RWPE1 (cell line): ENCODE measurements around the gene PHOX2A.
A peak's percentile ranks its signal among the peaks of the same experiment; 100 is the strongest.

Experiments used
- CTCF ChIA-PET: fragments of 350-600 bp; sonication (Branson Sonifier 250); formaldehyde crosslinking; extraction: SDS; loops from one replicate; lab custom pipeline; 2021; lab: Yijun Ruan, JAX
- POLR2A ChIA-PET: fragments of 400-600 bp; formaldehyde crosslinking; extraction: SDS; loops from one replicate; lab custom pipeline; 2020; ENCODE audit warnings: antibody characterized with exemption; ENCODE audit not compliant: low non-redundant PET; lab: Yijun Ruan, JAX
- DNase-seq: peaks from one replicate; pipeline ENCODE4 v3.0.0; 2012; ENCODE audit warnings: low spot score
- H3K27ac ChIP-seq: fragments of 450-650 bp; 2 replicates; pipeline ENCODE4 v1.5.1; 2017
- TF ChIP-seq, protein P1 (sequence below): fragments of 450-650 bp; conservative IDR thresholded peaks from 2 replicates; pipeline ENCODE4 v1.5.1; 2017; ENCODE audit warnings: low read depth, mild to moderate bottlenecking

Gene PHOX2A

DNA sequence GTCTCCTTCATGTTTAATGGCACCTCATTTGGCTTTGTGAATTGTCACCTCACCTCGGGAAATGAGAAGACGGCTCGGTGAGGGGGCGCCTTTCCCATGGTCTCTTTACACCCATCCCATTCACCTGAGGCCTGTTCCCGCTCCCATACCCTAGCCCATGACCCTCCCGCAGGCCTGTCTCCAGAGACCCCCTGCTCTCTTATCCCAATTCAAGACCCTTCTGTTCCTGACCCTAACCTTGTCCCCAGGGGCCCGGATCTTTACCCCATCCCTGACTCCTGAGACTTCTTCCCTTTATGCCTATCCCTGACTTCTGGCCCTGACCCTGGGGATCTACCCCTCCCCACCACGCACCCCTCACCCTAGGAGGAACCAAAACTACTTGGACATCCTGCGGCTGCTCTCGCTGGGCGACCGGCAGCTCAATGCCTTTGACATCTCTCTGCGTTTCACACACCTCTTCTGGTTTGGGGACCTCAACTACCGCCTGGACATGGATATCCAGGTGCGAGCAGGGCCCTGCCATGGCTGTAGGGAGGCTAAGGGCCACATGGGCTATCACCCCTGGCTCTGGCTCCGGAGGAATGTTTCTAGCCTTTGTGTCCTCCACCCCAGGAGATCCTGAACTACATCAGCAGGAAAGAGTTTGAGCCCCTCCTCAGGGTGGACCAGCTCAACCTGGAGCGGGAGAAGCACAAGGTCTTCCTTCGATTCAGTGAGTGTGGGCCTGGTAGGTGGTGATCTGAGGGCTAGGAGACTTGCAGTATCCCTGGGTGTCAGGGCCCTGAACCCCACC lies 11.5 kb downstream of the PHOX2A start:
- CTCF ChIA-PET, result interaction anchor here (0.7 kb wide), 1 partner anchor 154 kb away, joined by 6 read pairs; no protein-coding TSS in a partner anchor

GRCh38 chr11:72231396-72232259 lies 12.3 kb downstream of the PHOX2A start:
- CTCF ChIA-PET, result no interaction called here
- TF ChIP-seq, protein P1, sequence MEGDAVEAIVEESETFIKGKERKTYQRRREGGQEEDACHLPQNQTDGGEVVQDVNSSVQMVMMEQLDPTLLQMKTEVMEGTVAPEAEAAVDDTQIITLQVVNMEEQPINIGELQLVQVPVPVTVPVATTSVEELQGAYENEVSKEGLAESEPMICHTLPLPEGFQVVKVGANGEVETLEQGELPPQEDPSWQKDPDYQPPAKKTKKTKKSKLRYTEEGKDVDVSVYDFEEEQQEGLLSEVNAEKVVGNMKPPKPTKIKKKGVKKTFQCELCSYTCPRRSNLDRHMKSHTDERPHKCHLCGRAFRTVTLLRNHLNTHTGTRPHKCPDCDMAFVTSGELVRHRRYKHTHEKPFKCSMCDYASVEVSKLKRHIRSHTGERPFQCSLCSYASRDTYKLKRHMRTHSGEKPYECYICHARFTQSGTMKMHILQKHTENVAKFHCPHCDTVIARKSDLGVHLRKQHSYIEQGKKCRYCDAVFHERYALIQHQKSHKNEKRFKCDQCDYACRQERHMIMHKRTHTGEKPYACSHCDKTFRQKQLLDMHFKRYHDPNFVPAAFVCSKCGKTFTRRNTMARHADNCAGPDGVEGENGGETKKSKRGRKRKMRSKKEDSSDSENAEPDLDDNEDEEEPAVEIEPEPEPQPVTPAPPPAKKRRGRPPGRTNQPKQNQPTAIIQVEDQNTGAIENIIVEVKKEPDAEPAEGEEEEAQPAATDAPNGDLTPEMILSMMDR, result no peak
- POLR2A ChIA-PET, result no interaction called here
- H3K27ac ChIP-seq, result no peak overlapping the region; the same call in 1 of the 2 replicates
- DNase-seq, result no peak

More for the DNA sequence above, 11.5 kb downstream of the PHOX2A start:
- POLR2A ChIA-PET, result no interaction called here
- peak overlapping the region; percentile 62 for H3K27ac ChIP-seq
- DNase-seq, result no peak
- TF ChIP-seq, protein P1, result no peak

- H3K27ac ChIP-seq, result no peak overlapping the region
- TF ChIP-seq, protein P1, result no peak
- ChIA-PET POLR2A (interaction anchor here (0.6 kb wide), 1 partner anchor 12 kb away, joined by 3 read pairs; no protein-coding TSS in a partner anchor), CTCF (interaction anchor here (1.8 kb wide), 1 partner anchor 86 kb away, joined by 5 read pairs; no protein-coding TSS in a partner anchor)
- DNase-seq, result no peak
Measured at GRCh38 chr11:72230764-72231365, 13.1 kb downstream of the PHOX2A start.

DNA sequence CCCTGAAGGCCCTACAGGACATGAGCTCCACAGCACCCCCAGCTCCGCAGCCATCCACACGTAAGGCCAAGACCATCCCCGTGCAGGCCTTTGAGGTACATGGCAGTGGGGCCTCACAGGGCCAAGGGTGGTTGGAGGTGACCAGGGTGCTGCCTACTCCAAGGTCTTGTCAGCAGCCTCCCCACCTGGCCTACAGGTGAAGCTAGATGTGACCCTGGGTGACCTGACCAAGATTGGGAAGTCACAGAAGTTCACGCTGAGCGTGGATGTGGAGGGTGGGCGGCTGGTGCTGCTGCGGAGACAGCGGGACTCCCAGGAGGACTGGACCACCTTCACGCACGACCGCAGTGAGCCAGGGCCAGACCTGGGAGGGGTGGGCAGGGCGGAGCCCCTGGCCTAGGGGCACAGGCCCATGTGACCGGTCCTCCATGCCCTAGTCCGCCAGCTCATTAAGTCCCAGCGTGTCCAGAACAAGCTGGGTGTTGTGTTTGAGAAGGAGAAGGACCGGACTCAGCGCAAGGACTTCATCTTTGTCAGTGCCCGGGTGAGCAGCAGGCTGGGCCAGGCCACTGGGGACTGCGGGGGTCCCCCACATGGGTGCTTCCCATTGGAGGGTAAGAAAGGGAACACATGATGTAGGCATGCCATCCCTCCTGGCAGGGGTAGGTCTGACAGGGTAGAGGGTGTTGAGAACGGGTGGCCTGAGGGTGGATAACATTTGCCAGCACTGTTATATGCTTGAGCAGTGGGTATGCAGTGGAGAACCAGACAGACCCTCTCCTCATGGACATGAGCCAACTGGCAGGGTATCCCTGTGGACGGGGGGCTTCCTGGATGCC lies 13.8 kb downstream of the PHOX2A start:
- POLR2A ChIA-PET, result interaction anchor here (0.6 kb wide), 1 partner anchor 12 kb away, joined by 3 read pairs; no protein-coding TSS in a partner anchor
- CTCF ChIA-PET, result interaction anchor here (0.5 to 1.8 kb wide), 2 partner anchors 8 to 85 kb away, joined by 3 to 5 read pairs; no protein-coding TSS in a partner anchor
- no peak for DNase-seq

DNA sequence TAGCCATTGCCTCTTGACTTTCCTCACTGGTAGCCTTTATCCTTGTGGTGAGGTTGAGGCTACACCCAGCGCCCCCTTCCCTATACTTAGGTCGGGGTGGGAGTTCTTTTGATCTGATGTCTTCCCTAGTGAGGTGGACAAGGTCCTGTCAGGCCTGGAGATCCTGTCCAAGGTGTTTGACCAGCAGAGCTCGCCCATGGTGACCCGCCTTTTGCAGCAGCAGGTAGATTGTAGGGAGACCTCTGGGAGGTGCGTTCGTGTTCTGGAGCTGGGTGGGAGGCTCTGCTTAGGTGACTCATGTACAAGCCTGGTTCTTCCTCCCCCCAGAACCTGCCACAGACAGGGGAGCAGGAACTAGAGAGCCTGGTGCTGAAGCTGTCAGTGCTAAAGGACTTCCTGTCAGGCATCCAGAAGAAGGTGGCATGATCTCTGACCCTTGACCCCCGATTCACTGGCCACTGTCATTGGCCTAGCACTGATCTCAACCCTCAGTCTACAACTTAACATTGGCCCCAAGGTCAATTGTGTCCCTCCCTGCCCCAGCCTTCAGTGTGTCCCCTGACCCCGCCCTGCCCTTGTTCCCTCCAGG lies 14.5 kb downstream of the PHOX2A start:
- TF ChIP-seq, protein P1, result no peak
- ChIA-PET CTCF (interaction anchor here (0.5 to 1.8 kb wide), 2 partner anchors 9 to 85 kb away, joined by 3 to 5 read pairs; no protein-coding TSS in a partner anchor), POLR2A (no interaction called here)
- H3K27ac ChIP-seq, result peak overlapping the region; percentile 14; the same call in 1 of the 2 replicates
- DNase-seq, result no peak

More for the DNA sequence above, 13.8 kb downstream of the PHOX2A start:
- peak overlapping the region; percentile 14; the same call in 1 of the 2 replicates for H3K27ac ChIP-seq
- TF ChIP-seq, protein P1, result no peak
